ENCODE measurements around the gene LYRM2. TPM values are rescaled to one million over a fixed set of nuclear protein-coding genes. Genes with fewer than 3 reads are reported as not detected.

The LYRM2 gene, protein sequence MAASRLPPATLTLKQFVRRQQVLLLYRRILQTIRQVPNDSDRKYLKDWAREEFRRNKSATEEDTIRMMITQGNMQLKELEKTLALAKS
- total RNA-seq = 57.1 TPM

DNA sequence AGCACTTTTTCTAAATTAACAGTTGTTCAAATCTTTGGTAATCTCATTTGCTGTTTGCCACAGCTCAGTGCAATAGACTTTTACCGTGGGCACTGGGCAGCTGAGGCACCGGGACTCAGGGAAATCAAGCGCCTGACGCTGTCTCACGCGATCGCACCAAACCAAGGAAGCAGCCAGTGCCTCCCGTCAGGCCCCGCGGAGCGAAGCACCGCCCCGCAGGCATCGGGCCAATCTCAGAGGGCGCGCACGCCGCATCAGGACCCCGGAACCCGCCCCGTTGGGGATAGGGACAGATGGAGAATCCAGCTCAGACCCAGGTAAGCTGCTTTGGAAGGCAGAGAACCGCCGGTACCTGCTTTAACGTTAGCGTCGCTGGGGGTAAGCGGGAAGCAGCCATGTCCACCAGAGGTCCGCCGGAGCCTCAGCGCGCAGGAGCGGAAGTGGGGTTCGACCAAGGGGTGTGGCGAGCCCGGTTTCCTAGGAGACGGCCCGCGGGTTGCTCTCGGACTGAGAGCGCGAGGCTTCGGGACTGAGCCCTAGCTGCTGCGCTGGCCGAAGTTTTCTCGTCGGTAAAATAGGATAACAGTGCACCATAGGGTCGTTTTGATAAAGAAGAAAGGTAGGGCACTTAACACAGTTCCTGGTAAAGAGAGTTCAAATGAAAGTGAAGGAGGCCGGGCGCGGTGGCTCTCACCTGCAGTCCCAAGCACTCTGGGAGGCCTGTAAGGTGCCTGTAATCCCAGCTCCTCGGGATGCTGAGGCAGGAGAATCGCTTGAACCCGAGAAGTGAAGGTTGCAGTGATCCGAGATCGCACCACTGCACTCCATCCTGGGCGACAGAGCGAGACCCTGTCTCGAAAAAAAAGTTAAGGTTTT is at the start of gene LYRM2:
Gene LYRM2 (minus strand): TSS at position 428 of the 876 bp plus-strand sequence. CDS start 31 bp downstream, at position 397.
- peak; percentile 95 for DNase-seq (ENCODE audit: low spot score)

DNA sequence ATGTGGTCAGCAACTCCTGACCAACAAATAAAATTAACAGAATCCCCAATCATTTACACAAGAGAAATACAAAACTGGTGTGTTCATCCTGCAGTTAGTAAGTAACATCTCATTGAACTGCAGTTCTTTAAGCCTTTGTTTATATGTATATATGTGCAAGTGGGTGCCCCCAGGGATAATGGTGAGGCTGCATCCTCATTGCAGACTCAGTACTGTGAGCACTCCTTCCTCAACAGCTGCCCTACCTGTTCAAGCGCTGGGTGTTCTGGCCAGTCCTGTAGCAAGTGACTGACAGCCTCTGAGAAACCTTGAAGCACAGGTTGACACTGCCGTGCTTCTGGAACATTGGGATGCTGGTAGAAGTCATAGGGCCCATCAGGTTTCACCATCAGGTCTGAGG is 49.8 kb upstream of the LYRM2 start:
- no peak for DNase-seq (ENCODE audit: low spot score)

DNA sequence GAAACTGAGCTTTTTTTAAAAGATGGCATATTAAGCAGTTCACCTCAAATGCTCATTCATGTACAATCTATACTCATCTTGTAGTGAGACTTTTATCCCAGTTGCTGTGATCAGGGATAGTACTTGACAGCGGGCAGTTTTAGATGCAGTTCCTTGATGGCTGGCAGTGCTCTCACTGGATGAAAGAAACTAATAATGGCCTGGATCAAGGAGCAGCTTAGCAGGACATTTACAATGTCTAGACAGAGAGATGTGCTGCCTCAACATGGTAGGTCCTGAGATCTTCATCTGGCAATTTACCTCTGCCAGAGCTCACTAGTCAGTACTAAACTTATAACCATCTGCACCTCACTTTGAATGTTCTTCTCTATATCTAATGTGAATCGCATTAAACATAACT is 46.8 kb upstream of the LYRM2 start:
- DNase-seq (ENCODE audit: low spot score) = no peak

DNA sequence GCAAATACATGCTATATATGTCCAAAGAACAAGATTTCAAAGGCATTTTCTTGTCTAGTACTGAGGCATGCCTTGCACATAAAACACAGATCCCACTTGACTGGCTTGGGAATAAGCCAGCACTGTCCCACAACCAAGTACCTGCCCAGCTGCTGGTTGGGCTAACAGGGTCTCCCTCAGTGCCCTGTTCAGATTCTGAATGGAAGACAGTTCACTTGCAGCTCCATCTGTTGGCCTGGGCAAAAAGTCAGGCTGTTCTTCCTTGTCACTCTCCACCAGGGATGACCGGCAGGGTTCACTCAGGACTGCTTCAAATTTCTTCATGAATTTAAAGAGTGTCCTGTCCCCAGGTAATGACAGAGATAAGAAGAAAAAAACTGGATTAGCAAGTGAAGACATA is 44.4 kb upstream of the LYRM2 start:
- no peak for DNase-seq (ENCODE audit: low spot score)

DNA sequence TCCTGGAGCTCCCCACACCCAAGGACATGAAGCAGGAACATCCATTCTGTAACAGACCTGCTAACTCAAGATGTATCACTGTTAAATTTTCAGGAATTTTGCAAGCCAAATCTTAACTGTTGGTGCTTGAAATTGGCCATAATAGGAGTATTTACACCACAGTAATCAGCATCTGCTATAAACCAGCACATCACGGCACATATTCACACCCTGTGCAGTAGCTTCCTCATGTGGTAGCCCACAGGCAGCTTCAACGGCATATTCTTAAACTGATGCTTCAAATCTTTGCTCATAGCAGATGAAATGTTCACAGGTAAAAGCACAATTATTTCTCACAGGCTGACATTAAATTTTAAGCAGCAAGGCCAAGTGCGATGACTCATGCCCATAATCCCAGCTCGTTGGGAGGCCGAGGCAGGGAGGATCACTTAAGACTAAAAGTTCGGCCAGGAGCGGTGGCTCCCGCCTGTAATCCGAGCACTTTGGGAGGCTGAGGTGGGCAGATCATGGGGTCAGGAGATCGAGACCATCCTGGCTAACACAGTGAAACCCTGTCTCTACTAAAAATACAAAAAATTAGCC is 43.5 kb upstream of the LYRM2 start:
- no peak for DNase-seq (ENCODE audit: low spot score)

DNA sequence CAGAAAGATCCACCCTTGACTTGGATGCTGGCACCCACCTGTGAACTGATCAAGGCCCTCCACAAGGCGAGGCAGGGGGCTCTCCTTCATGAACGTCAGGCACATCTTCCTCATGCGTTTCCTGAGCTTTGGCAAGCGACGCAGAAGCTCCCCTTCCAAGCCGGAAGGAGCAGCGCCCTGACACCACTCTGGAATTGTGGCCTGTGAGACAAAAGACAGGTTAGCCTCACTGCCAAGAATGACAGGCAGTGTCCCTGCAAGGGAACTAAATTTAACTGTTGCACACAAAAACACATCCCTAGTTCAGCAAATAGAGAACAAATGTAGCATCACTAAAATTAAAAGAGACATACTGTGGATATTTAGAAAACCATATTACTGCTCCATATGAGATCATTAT is 42.0 kb upstream of the LYRM2 start:
- DNase-seq (ENCODE audit: low spot score) = no peak

DNA sequence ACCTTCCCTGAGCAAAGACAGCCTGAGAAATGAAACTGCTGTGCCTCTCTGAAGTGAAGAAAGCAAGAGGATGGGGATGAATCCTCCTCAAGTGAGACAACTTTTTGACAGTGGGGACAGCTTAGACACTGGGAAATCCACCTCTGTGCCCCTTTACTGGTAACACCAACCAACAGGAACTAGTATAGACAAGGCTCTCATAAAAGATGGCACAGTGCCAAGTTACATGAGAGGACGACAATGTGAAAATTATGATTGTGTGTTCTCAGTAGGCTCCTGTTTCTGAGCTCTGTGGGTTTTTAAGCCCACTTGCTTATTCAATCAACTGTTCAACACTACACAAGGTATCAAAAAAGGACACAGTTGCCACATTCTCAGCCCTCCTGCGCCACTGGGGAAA is 41.6 kb upstream of the LYRM2 start:
- no peak for DNase-seq (ENCODE audit: low spot score)

DNA sequence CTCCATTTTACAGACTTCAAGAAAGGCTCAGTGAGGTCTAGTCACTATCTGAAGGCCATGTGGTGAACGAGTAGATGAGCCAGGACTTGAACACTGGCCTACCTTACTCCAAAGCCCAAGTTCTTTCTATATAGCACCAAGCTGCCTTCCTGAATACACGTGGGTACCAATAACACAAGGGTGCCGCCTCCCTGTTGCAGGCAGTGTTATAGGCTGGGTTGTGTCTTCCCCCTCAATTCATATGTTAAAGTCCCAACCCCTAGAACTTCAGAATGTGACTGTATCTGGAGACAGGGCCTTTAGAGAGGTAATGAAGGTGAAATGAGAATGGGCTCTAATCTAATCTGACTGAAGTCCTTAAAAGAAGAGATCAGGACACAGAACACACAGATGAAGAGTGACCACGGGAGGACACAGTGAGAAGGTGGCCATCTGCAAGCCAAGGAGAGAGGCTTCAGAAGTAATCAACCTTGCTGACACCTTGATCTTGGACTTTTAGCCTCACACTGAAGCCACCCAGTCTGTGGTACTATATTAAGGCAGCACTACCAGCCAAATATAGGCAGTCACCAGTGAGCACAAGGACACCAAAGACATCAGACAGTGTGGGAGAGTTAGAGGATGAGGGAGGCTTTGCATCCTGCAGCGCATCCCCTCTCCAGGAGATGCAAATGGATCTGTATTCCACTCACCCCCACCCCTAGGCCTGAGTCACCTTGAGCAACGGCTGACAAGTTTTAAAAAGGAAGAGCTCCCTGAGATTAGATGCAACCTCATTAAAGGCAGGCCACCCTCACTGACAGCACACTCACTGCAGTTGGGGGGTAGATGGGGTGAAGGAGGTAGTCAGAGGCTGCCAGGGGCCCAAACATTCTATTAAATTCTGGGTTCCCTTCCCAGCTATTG is 40.9 kb upstream of the LYRM2 start:
- no peak for DNase-seq (ENCODE audit: low spot score)

DNA sequence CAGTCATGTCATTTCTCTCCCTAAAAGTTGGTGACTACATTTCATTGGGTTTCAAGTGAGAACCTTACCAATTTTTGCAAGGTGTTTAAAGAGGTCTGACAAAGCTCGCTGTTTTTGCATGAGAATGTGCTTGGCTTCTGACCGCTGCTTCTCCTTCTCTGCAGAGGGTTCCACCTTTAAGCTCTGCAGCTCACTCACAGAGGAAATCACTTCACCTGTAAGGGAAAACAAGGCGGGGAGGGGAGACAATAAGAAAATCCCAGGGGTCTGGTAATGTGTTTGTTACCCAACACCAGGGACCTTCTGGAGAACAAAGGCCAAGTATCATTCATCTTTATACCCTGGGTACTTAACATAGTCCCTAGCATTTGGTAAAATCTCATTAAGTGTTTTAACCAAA is 40.0 kb upstream of the LYRM2 start:
- DNase-seq (ENCODE audit: low spot score) = no peak

DNA sequence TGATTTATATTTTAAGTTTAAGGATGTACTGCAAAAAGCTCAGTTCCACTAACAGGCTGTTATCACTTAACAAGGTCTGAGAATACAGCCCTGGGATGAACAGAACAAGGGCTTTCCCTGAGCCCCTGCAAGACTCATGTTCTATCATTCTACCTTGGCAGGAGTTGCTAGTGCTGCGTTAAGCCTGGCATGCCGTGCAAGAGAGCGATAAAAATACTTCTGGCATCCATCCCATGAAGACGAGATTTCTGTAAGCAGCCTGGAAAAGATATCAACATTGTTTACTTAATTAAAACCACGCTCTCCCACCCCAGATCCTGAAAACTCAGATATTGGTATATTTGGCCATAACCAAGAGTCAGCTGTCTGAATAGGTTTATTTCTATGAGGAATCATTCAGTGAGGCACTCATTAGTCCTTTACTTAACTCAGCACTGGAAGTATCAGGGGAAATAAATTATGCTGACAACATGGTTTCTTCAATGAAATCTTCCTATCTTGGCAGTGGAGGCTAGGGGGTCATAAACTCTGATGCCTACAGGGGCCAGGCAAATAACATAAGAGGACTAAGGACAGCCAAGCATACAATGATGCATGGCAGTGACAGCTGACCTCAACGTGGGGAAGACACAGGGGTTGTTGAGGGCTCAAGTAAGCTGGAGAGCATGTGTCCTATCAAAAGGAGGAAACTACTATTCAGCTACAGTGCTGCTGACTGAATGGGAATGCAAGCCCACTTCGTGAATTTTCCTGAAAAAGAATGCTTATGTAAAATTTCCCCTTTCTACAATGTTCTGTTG is 37.6 kb upstream of the LYRM2 start:
- DNase-seq (ENCODE audit: low spot score) = no peak

DNA sequence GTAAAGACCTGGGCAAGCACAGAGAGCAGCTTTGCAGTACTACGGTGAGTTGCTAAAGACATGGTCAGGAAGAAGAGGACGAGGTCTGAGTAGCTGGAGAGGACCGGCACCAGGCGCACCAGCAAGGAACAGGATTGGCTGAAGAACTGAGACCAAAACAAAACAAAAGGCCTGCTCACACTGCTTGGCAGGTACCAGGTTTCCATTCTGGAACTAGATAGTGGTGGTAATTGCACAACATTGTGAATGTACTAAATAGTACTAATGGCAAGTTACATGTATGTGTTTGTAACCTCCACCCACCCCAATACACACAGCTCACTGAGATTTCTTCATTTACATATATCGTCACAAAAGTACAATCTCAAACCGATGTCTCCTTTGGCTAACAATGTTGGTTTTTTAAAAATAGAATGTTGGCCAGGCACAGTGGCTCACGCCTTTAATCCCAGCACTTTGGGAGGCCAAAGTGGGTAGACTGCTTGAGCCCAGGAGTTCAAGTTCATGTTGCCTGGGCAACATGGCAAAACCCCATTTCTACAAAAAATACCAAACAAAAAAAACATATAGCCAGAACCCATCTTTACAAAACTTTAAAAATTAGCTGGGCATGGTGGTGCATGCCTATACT is 32.5 kb upstream of the LYRM2 start:
- no peak for DNase-seq (ENCODE audit: low spot score)

DNA sequence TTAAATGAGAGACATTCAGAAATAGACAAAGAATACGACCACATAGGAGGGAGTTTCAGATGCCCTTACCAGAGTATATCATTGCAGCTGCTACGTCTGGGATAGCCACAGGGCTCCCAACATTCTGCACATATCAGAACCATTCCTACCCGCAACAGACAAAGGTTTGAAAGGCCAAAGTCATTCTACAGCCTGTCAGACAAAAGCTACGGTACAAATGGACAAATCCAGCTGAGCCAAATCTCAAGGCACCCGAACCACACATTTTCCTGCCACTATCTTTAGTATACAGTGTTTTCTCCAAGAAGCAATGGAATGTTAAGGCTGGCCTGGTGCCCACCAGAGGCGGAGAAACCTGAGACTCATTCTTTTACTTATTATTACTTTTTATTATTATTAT is 30.5 kb upstream of the LYRM2 start:
- no peak for DNase-seq (ENCODE audit: low spot score)

DNA sequence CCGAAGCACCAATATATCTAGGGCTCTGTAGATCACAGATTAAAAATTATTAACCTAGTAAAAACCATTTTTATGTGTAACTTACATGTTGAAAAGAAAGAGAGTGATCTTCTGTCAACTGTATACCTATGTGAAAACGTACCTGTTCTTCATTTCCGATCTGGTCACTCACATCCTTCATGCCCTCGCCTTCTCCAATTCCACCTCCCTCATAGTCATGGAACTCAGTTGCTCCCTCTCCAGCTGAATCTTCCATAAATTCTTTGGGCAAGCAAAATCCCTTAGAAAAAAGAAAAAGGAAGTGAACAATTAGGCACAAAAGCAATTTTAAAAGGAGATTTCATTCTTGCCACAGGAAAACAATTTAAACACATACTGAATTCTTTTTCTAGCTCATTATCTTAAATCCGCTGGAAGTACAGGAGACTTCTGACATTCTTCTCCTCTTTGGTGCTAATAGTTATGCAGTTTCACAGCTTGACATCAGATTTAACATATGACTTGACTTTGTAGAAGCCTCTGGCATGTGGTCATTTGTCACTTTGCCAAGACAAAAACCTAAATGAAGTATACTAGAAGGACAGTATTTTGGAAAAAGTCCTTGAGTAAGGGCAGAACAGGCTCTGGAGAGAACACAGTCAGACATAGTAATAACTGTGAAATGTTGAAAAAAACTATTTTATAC is 29.5 kb upstream of the LYRM2 start:
- DNase-seq (ENCODE audit: low spot score) = no peak

DNA sequence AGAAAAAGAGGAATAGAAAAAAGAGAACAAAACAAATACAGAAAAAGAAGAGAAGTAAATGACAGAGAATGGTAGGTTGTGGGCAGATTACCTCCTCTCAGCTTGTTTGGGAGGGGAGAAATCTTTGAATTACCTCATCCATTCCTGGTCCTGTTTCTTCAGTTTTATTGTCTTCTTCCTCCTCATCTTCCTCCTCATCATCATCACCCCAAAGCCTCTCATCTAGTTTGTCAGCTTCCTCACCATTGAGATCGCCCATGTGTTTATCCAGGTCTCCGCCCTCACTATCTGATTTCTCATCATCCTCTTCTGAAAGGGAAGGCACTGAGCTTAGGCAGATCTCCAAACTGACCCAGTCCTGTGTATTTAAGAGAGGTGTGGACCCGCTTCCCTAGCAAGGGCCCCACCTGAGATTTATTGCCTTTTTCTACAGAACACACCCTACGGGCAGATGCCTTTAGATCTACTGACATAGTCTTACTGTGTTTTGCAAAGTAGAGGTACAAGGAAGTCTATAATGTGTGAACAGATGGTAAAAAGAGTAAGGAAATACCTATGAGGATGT is 24.2 kb upstream of the LYRM2 start:
- no peak for DNase-seq (ENCODE audit: low spot score)

DNA sequence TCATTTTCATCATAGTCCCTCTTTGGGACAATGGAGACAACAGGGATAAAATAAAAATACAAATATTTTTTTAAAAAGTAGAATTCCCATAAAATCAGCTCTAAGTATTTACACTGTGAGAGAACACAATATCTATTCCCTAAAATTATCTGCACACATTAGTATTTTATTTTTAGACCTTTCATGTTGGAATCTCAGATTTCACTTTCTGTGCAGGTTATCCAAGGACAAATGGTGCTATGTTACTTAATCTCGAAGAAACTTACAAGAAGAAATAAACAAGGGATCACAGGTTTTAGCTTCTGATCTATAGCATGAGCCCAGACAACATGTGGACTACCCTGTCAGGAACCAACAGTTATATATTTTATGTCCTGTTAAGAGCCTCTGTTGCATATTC is 23.0 kb upstream of the LYRM2 start:
- no peak for DNase-seq (ENCODE audit: low spot score)

DNA sequence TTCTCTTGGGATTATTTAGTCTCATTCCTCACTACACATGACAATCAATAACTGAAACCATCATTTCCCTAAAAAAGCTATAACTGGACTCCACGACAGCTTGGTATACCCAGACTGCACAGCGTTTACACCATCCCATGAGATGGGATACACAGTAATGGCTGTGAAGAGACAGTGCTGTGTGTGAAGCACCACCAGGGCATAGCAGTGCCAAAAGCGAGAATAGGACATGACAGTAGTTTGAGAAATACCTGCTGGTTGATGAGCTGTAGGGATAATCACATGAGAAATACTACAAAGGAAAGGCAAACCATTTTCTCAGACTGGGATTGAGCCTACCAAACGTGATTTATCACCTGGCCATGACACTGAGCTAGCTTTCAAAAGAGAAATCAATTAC is 22.4 kb upstream of the LYRM2 start:
- no peak for DNase-seq (ENCODE audit: low spot score)

DNA sequence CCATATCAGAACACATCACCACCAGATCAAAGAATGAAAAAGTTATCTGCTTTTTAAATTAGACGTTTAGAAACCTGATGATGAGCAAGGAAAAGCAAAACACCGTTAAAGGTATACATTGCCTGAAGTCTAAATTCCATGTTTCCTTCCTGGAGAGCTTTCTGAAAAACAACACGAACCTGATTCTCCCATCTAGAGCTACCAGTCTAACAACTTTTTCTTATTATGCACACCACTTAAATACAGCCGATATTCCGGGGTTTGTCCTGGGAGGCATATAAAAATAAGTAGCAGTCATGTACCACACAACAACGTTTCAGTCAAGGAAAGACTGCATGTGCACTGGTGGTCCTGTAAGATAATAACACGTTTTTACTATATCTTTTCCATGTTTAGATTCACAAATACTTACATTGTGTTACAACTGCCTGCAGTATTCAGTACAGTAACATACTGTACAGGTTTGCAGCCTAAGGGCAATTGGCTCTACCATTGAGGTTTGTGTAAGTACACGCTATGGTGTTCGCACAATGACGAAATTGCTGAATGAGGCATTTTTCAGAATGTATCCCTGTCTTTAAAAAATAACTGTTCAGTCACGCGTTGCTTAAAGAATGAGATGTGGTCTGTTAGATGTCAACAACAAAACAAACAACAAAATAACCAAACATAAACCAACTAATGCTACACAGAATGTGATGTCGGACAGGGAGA is 19.1 kb upstream of the LYRM2 start:
- no peak for DNase-seq (ENCODE audit: low spot score)

DNA sequence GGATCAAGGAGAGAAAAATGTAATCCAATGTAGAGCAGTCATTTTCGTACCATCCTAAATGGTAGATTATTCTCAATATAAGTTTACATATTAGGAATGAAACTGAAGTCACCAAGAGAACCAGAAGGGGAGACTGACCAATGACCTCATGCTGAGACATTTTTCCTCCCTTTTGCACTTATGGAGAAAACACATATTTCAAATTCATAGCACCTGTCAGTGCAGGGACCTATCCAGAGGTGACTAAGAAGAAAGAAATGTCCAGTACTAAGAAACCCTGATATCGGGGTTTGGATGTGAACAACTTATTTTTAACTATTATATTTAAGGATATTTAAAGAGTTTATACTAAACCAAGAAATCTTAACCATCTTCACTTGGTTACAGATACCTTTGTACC is 16.6 kb upstream of the LYRM2 start:
- DNase-seq (ENCODE audit: low spot score) = no peak

DNA sequence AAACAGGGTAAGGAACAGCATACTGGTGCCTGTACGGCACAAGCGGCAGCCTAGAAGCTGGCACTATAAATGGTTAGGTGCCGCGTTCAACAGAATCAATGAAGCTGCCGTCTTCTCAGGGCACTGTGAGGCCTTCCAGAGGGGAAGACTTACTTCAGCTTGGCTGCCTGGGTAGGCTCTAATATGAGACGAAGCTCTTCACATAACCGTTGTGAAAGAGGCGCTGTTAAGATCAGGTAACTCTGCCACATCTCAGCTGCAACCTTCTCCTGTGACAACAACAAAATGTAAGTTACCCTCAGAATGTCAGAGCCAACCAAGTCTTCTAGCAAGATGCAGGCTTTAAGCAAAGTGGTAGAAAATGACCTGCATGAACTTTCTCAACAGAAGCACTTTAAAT is 12.0 kb upstream of the LYRM2 start:
- no peak for DNase-seq (ENCODE audit: low spot score)

Data from ureter (tissue), 1 donor.